ENCODE results near the gene SLC35G4. TPM values are rescaled to one million over a fixed set of nuclear protein-coding genes. Genes with fewer than 3 reads are reported as not detected.

Gene SLC35G4
- polyA plus RNA-seq, 1 donor (not counting 4 experiments of a cell fraction or from before 2014, with no cell fraction given), result not detected

- Histone ChIP-seq H3K9me1 (ENCODE audit: control insufficient read depth, extremely low read depth, insufficient read depth, low read length) (no peaks in the 10 kb centered on the region), H2AFZ (ENCODE audit: control insufficient read depth, low read length) (no peak overlapping the region), H3K9ac (ENCODE audit: control insufficient read depth, extremely low read depth, insufficient read depth, low read length) (no peak overlapping the region), H3K9me3 (ENCODE audit: control insufficient read depth, low read depth, low read length) (no peaks in the 10 kb centered on the region), H3K79me2 (ENCODE audit: control insufficient read depth, insufficient read depth, low read length) (no peaks in the 10 kb centered on the region), H4K20me1 (ENCODE audit: control insufficient read depth, extremely low read depth, insufficient read depth, low read length) (no peaks in the 10 kb centered on the region), H3K27me3 (ENCODE audit: control insufficient read depth, extremely low read depth, insufficient read depth, low read length) (no peaks in the 10 kb centered on the region), H3K27ac (ENCODE audit: control insufficient read depth, insufficient read depth, low read length) (no peak overlapping the region), H3K36me3 (ENCODE audit: control insufficient read depth in 2 of 2, extremely low read depth in 1 of 2, insufficient read depth in 2 of 2, low read length in 2 of 2) (no peaks in the 10 kb centered on the region), H3K4me1 (ENCODE audit: control insufficient read depth, extremely low read depth, insufficient read depth, low read length) (no peaks in the 10 kb centered on the region), H3K4me3 (ENCODE audit: control insufficient read depth in 2 of 3, extremely low read depth in 1 of 3, insufficient read depth in 2 of 3, low read depth in 1 of 3, low read length in 3 of 3) (no peak overlapping the region), H3K4me2 (ENCODE audit: control insufficient read depth, extremely low read depth, insufficient read depth, low read depth, low read length) (no peak overlapping the region)
- TF ChIP-seq, protein P1, sequence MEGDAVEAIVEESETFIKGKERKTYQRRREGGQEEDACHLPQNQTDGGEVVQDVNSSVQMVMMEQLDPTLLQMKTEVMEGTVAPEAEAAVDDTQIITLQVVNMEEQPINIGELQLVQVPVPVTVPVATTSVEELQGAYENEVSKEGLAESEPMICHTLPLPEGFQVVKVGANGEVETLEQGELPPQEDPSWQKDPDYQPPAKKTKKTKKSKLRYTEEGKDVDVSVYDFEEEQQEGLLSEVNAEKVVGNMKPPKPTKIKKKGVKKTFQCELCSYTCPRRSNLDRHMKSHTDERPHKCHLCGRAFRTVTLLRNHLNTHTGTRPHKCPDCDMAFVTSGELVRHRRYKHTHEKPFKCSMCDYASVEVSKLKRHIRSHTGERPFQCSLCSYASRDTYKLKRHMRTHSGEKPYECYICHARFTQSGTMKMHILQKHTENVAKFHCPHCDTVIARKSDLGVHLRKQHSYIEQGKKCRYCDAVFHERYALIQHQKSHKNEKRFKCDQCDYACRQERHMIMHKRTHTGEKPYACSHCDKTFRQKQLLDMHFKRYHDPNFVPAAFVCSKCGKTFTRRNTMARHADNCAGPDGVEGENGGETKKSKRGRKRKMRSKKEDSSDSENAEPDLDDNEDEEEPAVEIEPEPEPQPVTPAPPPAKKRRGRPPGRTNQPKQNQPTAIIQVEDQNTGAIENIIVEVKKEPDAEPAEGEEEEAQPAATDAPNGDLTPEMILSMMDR (optimal IDR thresholded peaks at IDR 0.05 in 1 of 3, IDR thresholded peaks at IDR 0.05 in 1 of 3, conservative IDR thresholded peaks at IDR 0.05 in 1 of 3; ENCODE audit: extremely low read depth in 1 of 3, insufficient read depth in 2 of 3, low read length in 3 of 3), result no peak
- no peak for TF ChIP-seq EZH2 (IDR thresholded peaks at IDR 0.05; ENCODE audit: low read length)
- dilution Hi-C loops (cut with MboI; ENCODE audit: extremely low pct_ligation_motif_present, low sequenced_read_pairs), result no loop called here
- DNase-seq (ENCODE audit: low read depth, low spot score), result no peak
- no peak for FAIRE-seq
Observed at GRCh38 chr18:11567396-11567795, 42.0 kb upstream of the SLC35G4 start.

- DNase-seq (ENCODE audit: low read depth, low spot score) (no peak), FAIRE-seq (no peak)
- Histone ChIP-seq H2AFZ (ENCODE audit: control insufficient read depth, low read length) (no peak overlapping the region), H3K9me1 (ENCODE audit: control insufficient read depth, extremely low read depth, insufficient read depth, low read length) (no peaks in the 10 kb centered on the region), H3K9ac (ENCODE audit: control insufficient read depth, extremely low read depth, insufficient read depth, low read length) (no peak overlapping the region), H3K36me3 (ENCODE audit: control insufficient read depth in 2 of 2, extremely low read depth in 1 of 2, insufficient read depth in 2 of 2, low read length in 2 of 2) (no peaks in the 10 kb centered on the region), H3K4me2 (ENCODE audit: control insufficient read depth, extremely low read depth, insufficient read depth, low read depth, low read length) (no peak overlapping the region), H3K4me3 (ENCODE audit: control insufficient read depth in 2 of 3, extremely low read depth in 1 of 3, insufficient read depth in 2 of 3, low read depth in 1 of 3, low read length in 3 of 3) (no peak overlapping the region), H4K20me1 (ENCODE audit: control insufficient read depth, extremely low read depth, insufficient read depth, low read length) (no peaks in the 10 kb centered on the region), H3K9me3 (ENCODE audit: control insufficient read depth, low read depth, low read length) (no peaks in the 10 kb centered on the region), H3K79me2 (ENCODE audit: control insufficient read depth, insufficient read depth, low read length) (no peaks in the 10 kb centered on the region), H3K27ac (ENCODE audit: control insufficient read depth, insufficient read depth, low read length) (no peak overlapping the region), H3K4me1 (ENCODE audit: control insufficient read depth, extremely low read depth, insufficient read depth, low read length) (no peaks in the 10 kb centered on the region), H3K27me3 (ENCODE audit: control insufficient read depth, extremely low read depth, insufficient read depth, low read length) (no peaks in the 10 kb centered on the region)
- TF ChIP-seq EZH2 (IDR thresholded peaks at IDR 0.05; ENCODE audit: low read length), result no peak
- TF ChIP-seq, protein P1 (optimal IDR thresholded peaks at IDR 0.05 in 1 of 3, IDR thresholded peaks at IDR 0.05 in 1 of 3, conservative IDR thresholded peaks at IDR 0.05 in 1 of 3; ENCODE audit: extremely low read depth in 1 of 3, insufficient read depth in 2 of 3, low read length in 3 of 3), result no peak
- dilution Hi-C loops (cut with MboI; ENCODE audit: extremely low pct_ligation_motif_present, low sequenced_read_pairs), result no loop called here
Observed at GRCh38 chr18:11570073-11570588, 39.3 kb upstream of the SLC35G4 start.

Data from keratinocyte (primary cell).